Right lobe of liver (tissue), 6 donors: ENCODE measurements around the gene HDAC11. TPM values are rescaled to one million over a fixed set of nuclear protein-coding genes. Genes with fewer than 3 reads are reported as not detected.

ENCODE experiments used
- ATAC-seq, 4 donors: fragments of 200-7000 bp; cut with Tn5 transposase; one replicate each; pipeline ENCODE4 v1.9.1; 2020; ENCODE audit warnings: mild to moderate bottlenecking in 4 of 4, moderate library complexity in 4 of 4
- DNase-seq, 3 donors: peaks; one replicate each; pipeline ENCODE4 v3.0.0-alpha.2; 2020
- H3K27ac ChIP-seq, 3 donors: fragments of 200-600 bp; one replicate each; pipeline ENCODE4 v1.8.0; 2022
- H3K27me3 ChIP-seq, 2 donors: fragments of 200-600 bp; one replicate each; pipeline ENCODE4 v1.8.0; 2022
- H3K36me3 ChIP-seq, 4 donors: fragments of 200-600 bp; sonication (generic) in 1 of 4; one replicate each; pipeline versions ENCODE4 v1.5.1 to v1.8.0; 2017 to 2022; ENCODE audit warnings: control low read depth in 1 of 4
- H3K4me1 ChIP-seq, 4 donors: fragments of 200-600 bp; sonication (generic) in 1 of 4; one replicate each; pipeline versions ENCODE4 v1.5.1 to v1.8.0; 2017 to 2022; ENCODE audit warnings: control low read depth in 1 of 4
- H3K4me3 ChIP-seq, 3 donors: fragments of 200-600 bp; one replicate each; pipeline ENCODE4 v1.8.0; 2022
- H3K9me3 ChIP-seq, 4 donors: fragments of 200-600 bp; sonication (generic) in 1 of 4; one replicate each; pipeline versions ENCODE4 v1.5.1 to v1.8.0; 2017 to 2022; ENCODE audit warnings: control low read depth in 1 of 4
- POLR2A ChIP-seq: fragments of 450-650 bp; IDR thresholded peaks from one replicate; pipeline ENCODE4 v1.6.1; 2017; ENCODE audit warnings: antibody characterized with exemption, mild to moderate bottlenecking
- WGBS: methylation state at CpG from one replicate; pipeline ENCODE4 v1.1.6; 2018; ENCODE audit warnings: low coverage, low lambda C conversion rate; ENCODE audit not compliant: insufficient coverage; ENCODE audit errors: missing lambda C conversion rate; 5-methylcytosine and 5-hydroxymethylcytosine counted together
- intact Hi-C, 2 donors: fragments of 100-400 bp; cut with DNase I; formaldehyde crosslinking; loops; one replicate each; pipeline versions ENCODE4 v1.11.2 to v1.14.1; 2022
- total RNA-seq, 6 experiments: library from RNA; depleted of rRNA in 2 of 6; stranded (reverse); fragments of >200 nt in 2 of 6; fragmentation: NEBNext Ultra II Directional in 3 of 6; extraction: Animal tissue kit (Norgen Biotek cat#: 25700) in 3 of 6; gene quantifications; one replicate each; pipeline versions ENCODE4 v1.1.0 to v1.2.4, GENCODE V29; 2016 to 2023
- TF ChIP-seq, protein P1 (sequence below), 4 donors: fragments of 200-600 bp in 3 of 4; fragments of 450-650 bp in 1 of 4; IDR thresholded peaks; one replicate each; pipeline versions ENCODE4 v1.5.1 to v1.8.0; 2016 to 2022; ENCODE audit warnings: antibody characterized with exemption in 4 of 4, mild to moderate bottlenecking in 2 of 4
- donor health status: DM: no; HTN: yes; CAD: no.
- donor health status: DM: no; HTN: no; CAD: no.
- donor health status: DM: no; HTN: no; CAD: no.
- donor health status: DM: no; HTN: yes; CAD: no.
- donor health status: DM: no; HTN: yes; CAD: no.

HDAC11 gene
- total RNA-seq, 6 experiments from 2014 or later, result 2.2 to 10.8 (median 5.0) TPM

DNA sequence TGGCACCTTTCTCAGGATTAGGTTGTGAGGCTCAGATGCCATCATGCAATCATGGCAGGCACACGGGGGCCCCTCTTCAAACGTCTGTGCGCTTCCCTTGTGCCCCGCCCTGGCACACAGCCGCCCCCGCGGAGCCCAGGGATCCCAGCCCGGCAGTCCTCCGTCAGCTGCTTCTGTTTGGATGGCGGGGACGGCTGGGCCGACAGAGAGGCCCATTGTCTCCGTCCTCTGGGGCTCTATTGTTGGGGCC, 849 bp upstream of the HDAC11 start:
- TF ChIP-seq POLR2A, result no peak
- TF ChIP-seq, protein P1, sequence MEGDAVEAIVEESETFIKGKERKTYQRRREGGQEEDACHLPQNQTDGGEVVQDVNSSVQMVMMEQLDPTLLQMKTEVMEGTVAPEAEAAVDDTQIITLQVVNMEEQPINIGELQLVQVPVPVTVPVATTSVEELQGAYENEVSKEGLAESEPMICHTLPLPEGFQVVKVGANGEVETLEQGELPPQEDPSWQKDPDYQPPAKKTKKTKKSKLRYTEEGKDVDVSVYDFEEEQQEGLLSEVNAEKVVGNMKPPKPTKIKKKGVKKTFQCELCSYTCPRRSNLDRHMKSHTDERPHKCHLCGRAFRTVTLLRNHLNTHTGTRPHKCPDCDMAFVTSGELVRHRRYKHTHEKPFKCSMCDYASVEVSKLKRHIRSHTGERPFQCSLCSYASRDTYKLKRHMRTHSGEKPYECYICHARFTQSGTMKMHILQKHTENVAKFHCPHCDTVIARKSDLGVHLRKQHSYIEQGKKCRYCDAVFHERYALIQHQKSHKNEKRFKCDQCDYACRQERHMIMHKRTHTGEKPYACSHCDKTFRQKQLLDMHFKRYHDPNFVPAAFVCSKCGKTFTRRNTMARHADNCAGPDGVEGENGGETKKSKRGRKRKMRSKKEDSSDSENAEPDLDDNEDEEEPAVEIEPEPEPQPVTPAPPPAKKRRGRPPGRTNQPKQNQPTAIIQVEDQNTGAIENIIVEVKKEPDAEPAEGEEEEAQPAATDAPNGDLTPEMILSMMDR (IDR thresholded peaks at IDR 0.05), result no peak
- H3K9me3 ChIP-seq, result no peaks in the 10 kb centered on the region
- ATAC-seq, result peak; percentile 2 to 38 (median 24)
- peak overlapping the region; percentile 63 to 78 (median 76) for H3K4me3 ChIP-seq
- no peaks in the 10 kb centered on the region for H3K27me3 ChIP-seq
- peak overlapping the region; percentile 68 to 93 (median 84) for H3K27ac ChIP-seq
- no CpG with 5 or more reads among the region's 13 CpGs for WGBS
- DNase-seq, result peak in 1 of 3 donors; percentile 61
- intact Hi-C loops, result no loop called here
- H3K36me3 ChIP-seq, result no peaks in the 10 kb centered on the region
- H3K4me1 ChIP-seq, result peaks cover 0 to 6% (median 2%) of the 10 kb centered on the region in 4 donors

GRCh38 chr3:13480340-13481318, 523 bp downstream of the HDAC11 start:
- Histone ChIP-seq H3K9me3 (no peaks in the 10 kb centered on the region), H3K27me3 (no peaks in the 10 kb centered on the region), H3K27ac (no peak overlapping the region), H3K4me1 (peaks cover 0 to 16% (median 7%) of the 10 kb centered on the region in 4 donors), H3K36me3 (no peaks in the 10 kb centered on the region), H3K4me3 (peak overlapping the region; percentile 53 to 76 (median 63))
- TF ChIP-seq POLR2A, result no peak
- TF ChIP-seq, protein P1 (IDR thresholded peaks at IDR 0.05), result no peak
- DNase-seq (no peak), ATAC-seq (peak in 1 of 4 donors; percentile 0)
- intact Hi-C loops, result no loop called here
- 0% methylated on average over 8 of the region's 70 CpGs for WGBS

- DNase-seq (no peak), ATAC-seq (no peak)
- intact Hi-C loops, result no loop called here
- Histone ChIP-seq H3K27ac (no peak overlapping the region), H3K9me3 (no peaks in the 10 kb centered on the region), H3K27me3 (no peaks in the 10 kb centered on the region), H3K4me3 (no peak overlapping the region), H3K4me1 (peaks cover 0 to 19% (median 7%) of the 10 kb centered on the region in 4 donors), H3K36me3 (no peaks in the 10 kb centered on the region)
- TF ChIP-seq, protein P1 (IDR thresholded peaks at IDR 0.05), result no peak
- TF ChIP-seq POLR2A, result no peak
- 88% methylated on average over 7 of the region's 10 CpGs for WGBS
Measured at GRCh38 chr3:13482106-13482690, 2.1 kb downstream of the HDAC11 start.

DNA sequence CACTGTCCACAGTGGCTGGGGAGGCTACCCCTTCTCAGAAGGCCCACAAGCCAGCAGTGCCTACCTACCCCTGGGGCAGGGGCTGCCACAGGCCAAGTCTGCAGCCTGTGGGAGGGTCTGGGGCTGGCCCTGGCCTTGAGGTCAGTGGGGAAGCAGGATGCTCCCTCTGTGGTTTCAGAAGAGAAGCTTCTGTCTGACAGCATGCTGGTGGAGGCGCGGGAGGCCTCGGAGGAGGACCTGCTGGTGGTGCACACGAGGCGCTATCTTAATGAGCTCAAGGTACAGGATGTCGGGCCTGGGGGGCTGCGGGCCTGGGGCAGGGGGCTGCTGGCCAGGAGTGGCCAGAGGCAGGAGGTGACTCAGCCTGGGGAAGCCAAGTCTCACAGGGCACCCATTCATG, 3.2 kb downstream of the HDAC11 start:
- WGBS, result 95% methylated on average over 7 of the region's 7 CpGs
- TF ChIP-seq, protein P1 (IDR thresholded peaks at IDR 0.05), result no peak
- TF ChIP-seq POLR2A, result no peak
- Histone ChIP-seq H3K36me3 (no peaks in the 10 kb centered on the region), H3K4me1 (peaks cover 0 to 19% (median 5%) of the 10 kb centered on the region in 4 donors), H3K9me3 (no peaks in the 10 kb centered on the region), H3K27ac (no peak overlapping the region), H3K27me3 (no peaks in the 10 kb centered on the region), H3K4me3 (no peak overlapping the region)
- ATAC-seq (no peak), DNase-seq (no peak)
- intact Hi-C loops, result no loop called here
